Endothelial cell (in vitro differentiated cells): ENCODE results near the gene ELF4. TPM values are rescaled to one million over a fixed set of nuclear protein-coding genes. Genes with fewer than 3 reads are reported as not detected.

Source experiments
- DNase-seq: peaks from one replicate; pipeline ENCODE4 v3.0.0; 2021; ENCODE audit warnings: low spot score
- H3K27ac Mint-ChIP-seq: one replicate; pipeline ENCODE4 v1.8.0; 2021; ENCODE audit warnings: mixed read lengths, inconsistent platforms; ENCODE audit not compliant: unreplicated experiment
- H3K27me3 Mint-ChIP-seq: one replicate; pipeline ENCODE4 v1.8.0; 2021; ENCODE audit warnings: mild to moderate bottlenecking, moderate library complexity, mixed read lengths, inconsistent platforms; ENCODE audit not compliant: unreplicated experiment
- H3K36me3 Mint-ChIP-seq: one replicate; pipeline ENCODE4 v1.8.0; 2021; ENCODE audit warnings: mild to moderate bottlenecking, low read depth, mixed read lengths, inconsistent platforms; ENCODE audit not compliant: unreplicated experiment
- H3K4me1 Mint-ChIP-seq: one replicate; pipeline ENCODE4 v1.8.0; 2021; ENCODE audit warnings: mild to moderate bottlenecking, mixed read lengths, inconsistent platforms; ENCODE audit not compliant: unreplicated experiment
- H3K4me3 Mint-ChIP-seq: one replicate; pipeline ENCODE4 v1.8.0; 2021; ENCODE audit warnings: mild to moderate bottlenecking, mixed read lengths, inconsistent platforms; ENCODE audit not compliant: unreplicated experiment
- H3K9me3 Mint-ChIP-seq: one replicate; pipeline ENCODE4 v1.8.0; 2021; ENCODE audit warnings: mixed read lengths, inconsistent platforms; ENCODE audit not compliant: unreplicated experiment
- CTCF ChIP-seq: fragments of 200-600 bp; sonication (generic); IDR thresholded peaks from one replicate; pipeline ENCODE4 v1.5.0; 2021; ENCODE audit warnings: antibody characterized with exemption; ENCODE audit not compliant: unreplicated experiment
- total RNA-seq: library from RNA; stranded (reverse); fragmentation: NEBNext Ultra II Directional; extraction: Animal tissue kit (Norgen Biotek cat#: 25700); gene quantifications from one replicate; pipeline ENCODE4 v1.2.1, GENCODE V29; 2021; ENCODE audit not compliant: unreplicated experiment

ELF4 gene
- total RNA-seq, 1 donor from 2014 or later, result 23.6 TPM

- Mint-ChIP-seq H3K4me1 (no peaks in the 10 kb centered on the region), H3K9me3 (no peaks in the 10 kb centered on the region), H3K27me3 (no peaks in the 10 kb centered on the region), H3K4me3 (no peak overlapping the region), H3K27ac (no peak overlapping the region), H3K36me3 (peaks cover 21% of the 10 kb centered on the region)
- no peak for TF ChIP-seq CTCF
- DNase-seq, result no peak
These were observed 20.7 kb upstream of the ELF4 start for GRCh38 chrX:130130990-130131389.

GRCh38 chrX:130125091-130125874 lies 15.0 kb upstream of the ELF4 start:
- TF ChIP-seq CTCF, result no peak
- Mint-ChIP-seq H3K36me3 (peaks cover 15% of the 10 kb centered on the region), H3K4me3 (no peak overlapping the region), H3K9me3 (no peaks in the 10 kb centered on the region), H3K27me3 (peaks cover under 1% of the 10 kb centered on the region), H3K4me1 (peaks cover 12% of the 10 kb centered on the region), H3K27ac (peak overlapping the region; percentile 64)
- no peak for DNase-seq

- H3K9me3 Mint-ChIP-seq, result no peaks in the 10 kb centered on the region
- TF ChIP-seq CTCF, result no peak
- peaks cover 15% of the 10 kb centered on the region for H3K36me3 Mint-ChIP-seq
- H3K27ac Mint-ChIP-seq, result peak overlapping the region; percentile 57
- H3K27me3 Mint-ChIP-seq, result peaks cover 2% of the 10 kb centered on the region
- DNase-seq, result no peak
- no peak overlapping the region for H3K4me3 Mint-ChIP-seq
- peaks cover 16% of the 10 kb centered on the region for H3K4me1 Mint-ChIP-seq
These were observed 14.3 kb upstream of the ELF4 start for GRCh38 chrX:130124577-130124976.

GRCh38 chrX:130121505-130121800 lies 11.2 kb upstream of the ELF4 start:
- no peak for DNase-seq
- Mint-ChIP-seq H3K4me3 (no peak overlapping the region), H3K4me1 (peaks cover 16% of the 10 kb centered on the region), H3K27ac (no peak overlapping the region), H3K27me3 (peaks cover 6% of the 10 kb centered on the region), H3K36me3 (peaks cover 5% of the 10 kb centered on the region), H3K9me3 (no peaks in the 10 kb centered on the region)
- no peak for TF ChIP-seq CTCF

- no peak overlapping the region for H3K27ac Mint-ChIP-seq
- no peaks in the 10 kb centered on the region for H3K9me3 Mint-ChIP-seq
- peak; percentile 74 for DNase-seq
- peaks cover 6% of the 10 kb centered on the region for H3K27me3 Mint-ChIP-seq
- no peak overlapping the region for H3K4me3 Mint-ChIP-seq
- H3K36me3 Mint-ChIP-seq, result peaks cover 5% of the 10 kb centered on the region
- peak; percentile 53 for TF ChIP-seq CTCF
- H3K4me1 Mint-ChIP-seq, result peaks cover 16% of the 10 kb centered on the region
These were observed 10.6 kb upstream of the ELF4 start for GRCh38 chrX:130120746-130121504.
